HG02852 (cell line): ENCODE data around the gene RASA4B.
"Not testable (repeated sequence)": the region's sequence is repeated elsewhere in the genome, so short reads cannot be mapped to it uniquely, and the experiment has no call there.

Source experiments
- ATAC-seq: cut with Tn5 transposase; IDR thresholded peaks from one replicate; pipeline ENCODE4 v1.9.1; 2021; ENCODE audit warnings: mild to moderate bottlenecking, moderate library complexity; ENCODE audit not compliant: unreplicated experiment

RASA4B gene

GRCh38 chr7:102474736-102475435 is 42.7 kb downstream of the RASA4B start:
- ATAC-seq = not testable (repeated sequence)

DNA sequence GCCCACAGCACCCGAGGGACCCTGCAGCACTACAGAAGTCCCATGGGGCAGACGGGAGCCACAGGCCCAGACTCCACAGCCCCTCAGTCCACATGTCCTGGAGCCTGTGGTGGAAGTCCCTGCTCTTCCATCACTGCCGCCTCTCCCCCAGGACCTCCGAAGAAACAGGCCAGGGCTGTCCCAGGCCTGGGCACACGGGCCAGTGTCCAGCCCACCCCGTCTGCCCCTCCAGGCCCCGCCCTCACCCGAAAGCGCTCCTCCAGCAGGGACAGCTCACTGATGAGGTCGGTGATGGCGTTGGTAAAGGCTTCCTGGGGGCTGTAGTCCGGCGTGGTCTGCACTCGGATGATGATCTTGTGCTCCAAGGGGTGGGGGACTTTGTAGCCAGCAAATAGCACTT is 43.5 kb downstream of the RASA4B start:
- ATAC-seq = not testable (repeated sequence)

DNA sequence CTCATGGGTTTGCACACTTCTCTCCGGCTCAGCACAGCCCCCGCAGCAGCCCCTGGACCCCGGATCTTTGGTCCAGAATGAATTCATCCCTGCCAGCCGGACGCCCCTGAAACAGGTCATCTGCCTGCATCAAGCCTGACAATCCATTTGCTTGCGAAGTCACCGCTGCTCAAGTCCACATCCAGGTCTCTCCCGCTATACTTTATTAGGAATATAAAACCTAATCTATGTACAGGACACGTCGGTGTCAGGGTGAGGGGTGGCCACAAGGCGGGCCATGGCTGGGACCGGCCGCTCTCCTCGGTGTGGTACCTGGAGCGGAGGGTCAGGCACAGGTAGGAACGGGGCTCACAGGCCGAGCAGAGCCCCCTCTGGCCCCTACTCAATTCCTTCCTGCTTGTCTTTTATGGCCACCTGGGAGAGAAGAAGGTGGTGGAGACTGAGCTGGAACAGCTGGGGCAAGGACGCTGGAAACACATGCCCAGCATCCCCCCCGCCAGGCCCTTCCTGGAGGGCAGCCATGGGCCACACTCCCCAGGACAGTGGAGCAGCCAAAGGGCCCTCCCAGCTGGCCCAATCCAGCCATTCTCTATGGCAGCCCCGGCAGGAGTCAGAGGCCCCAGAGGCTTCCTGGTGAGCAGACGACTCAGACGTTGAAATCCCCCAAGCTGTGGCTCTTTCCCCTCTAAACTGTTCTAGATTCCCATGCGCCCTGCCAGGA is 44.1 kb downstream of the RASA4B start:
- no peak for ATAC-seq

GRCh38 chr7:102472126-102473041 is 45.2 kb downstream of the RASA4B start:
- no peak for ATAC-seq

DNA sequence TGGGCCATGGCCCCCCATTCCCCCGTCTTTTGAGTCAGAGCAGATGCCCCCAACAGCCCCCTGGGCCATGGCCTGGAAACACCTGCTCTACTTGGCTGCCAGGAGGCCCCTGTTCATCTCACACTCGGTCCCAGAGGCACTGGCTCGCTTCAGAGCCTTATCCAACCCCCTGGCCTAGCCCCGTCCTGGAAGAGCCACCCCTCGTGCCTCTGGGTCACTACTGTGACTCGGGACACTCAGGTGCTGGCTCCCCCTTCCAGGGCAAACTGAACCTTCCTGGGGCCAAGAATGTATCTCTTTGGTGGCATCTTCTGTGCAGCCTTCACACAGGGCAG is 45.8 kb downstream of the RASA4B start:
- no peak for ATAC-seq

DNA sequence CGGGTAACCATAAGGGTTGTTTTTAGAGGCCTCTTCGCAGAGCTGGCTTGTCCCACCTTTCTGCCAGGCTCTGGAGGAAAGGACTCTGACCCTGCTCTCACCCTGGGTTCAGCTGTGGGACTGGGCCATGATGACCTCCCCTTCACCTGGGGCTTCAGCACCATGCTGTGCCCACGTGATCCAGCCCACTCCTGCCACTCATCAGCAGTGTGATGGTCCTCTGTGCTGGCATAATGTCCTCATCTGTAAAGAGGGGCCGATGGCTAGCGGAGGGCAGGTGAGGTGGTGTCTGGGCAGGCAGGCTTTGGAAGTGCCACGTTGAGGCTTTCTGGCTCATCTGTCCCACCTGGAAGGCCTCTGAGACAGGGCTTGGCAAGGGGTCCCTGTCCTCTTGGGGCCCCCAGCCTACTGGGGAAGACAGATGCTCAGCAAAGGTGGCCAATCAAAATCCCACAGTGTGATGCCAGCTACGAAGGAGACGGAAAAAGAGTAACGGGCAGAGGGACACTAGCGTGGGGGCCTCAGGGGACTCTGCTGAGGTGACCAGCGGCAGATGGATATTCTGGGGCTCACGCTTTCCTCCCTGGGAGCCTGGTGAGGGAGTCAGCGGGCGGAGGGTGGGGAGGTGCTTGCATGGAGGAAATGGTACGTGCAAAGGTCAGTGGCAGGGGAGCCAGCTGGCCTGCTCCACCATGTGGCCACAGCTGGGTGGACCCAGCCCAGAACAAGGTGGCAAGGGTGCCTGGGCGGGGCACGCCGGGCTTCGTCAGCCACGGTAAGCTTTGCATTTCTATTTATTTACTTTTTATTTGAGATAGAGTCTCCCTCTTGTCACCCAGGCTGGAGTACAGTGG is 47.4 kb downstream of the RASA4B start:
- ATAC-seq = no peak

DNA sequence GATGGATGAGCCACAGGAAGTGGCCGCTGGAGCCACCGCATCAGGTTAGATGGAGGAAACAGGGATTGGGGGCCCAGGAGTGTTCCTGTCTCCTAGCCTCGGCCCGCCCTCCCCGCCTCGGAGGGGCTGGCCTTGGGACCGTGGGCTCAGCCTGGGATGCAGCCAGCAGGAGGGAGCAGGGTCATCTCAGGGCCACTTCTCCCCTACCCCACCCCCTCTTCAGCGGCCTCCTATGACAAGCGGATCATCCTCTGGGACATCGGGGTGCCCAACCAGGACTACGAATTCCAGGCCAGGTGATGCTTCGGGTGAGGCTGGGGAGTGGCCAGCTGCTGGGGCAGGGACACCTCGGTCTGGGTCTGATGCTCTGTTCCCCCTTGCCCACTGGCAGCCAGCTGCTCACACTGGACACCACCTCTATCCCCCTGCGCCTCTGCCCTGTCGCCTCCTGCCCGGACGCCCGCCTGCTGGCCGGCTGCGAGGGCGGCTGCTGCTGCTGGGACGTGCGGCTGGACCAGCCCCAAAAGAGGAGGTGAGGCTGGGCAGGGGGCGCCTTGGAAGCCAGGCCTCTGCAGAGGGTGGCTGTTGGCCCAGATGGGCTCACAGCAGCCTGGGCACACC is 48.1 kb downstream of the RASA4B start:
- no peak for ATAC-seq

- no peak for ATAC-seq
Measured at GRCh38 chr7:102468478-102469350, 48.9 kb downstream of the RASA4B start.

DNA sequence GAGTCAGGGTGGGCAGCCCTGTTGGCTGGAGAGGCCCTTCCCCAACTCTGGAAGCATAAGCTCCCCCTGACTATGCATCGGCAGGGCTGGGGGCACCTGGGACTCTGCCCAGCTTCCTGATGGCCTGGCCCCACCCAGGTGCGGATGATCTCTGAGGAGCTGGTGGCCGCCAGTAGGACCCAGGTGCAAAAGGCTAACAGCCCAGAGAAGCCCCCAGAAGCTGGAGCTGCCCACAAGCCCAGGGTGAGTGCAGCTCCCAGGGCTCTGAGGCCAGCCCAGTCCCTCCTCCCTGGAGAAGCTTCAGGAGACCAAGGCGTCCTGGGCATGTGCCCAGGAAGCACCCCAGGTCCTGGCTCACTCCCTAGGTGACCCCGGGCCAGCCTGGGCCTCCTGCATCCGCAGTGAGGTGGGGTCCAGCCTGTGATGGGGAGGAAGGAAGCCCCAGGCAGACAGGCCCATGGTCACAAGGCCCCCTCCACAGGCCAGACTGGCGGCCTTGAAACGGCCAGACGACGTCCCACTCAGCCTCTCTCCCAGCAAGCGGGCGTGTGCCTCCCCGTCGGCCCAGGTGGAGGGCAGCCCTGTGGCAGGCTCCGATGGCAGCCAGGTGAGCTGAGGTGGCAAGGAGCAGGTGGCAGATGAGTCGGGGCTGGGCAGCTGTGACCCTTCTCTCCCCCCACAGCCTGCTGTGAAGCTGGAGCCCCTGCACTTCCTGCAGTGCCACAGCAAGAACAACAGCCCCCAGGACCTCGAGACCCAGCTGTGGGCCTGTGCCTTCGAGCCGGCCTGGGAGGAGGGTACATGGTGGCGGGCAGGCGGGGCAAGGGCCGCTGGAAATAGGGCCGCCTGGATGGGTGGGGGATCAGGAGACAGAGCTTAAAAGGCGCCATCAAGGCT is 49.7 kb downstream of the RASA4B start:
- no peak for ATAC-seq

DNA sequence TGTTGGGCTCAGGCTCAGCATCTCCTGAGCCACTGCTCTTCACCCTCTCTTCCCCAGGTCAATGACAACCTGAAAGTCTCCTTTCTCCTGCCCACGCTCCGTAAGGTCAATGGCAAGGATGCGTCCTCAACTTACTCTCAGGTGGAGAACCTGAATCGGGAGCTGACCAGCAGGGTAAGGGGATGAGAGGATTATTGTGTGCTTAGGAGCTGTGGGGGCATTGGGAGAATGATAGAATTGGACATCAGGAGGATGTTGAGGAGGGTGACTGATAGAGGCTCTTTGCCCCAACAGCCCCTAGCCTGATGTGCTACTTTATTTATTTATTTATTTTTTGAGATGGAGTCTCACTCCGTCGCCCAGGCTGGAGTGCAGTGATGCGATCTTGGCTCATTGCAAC is 51.5 kb downstream of the RASA4B start:
- ATAC-seq = no peak

DNA sequence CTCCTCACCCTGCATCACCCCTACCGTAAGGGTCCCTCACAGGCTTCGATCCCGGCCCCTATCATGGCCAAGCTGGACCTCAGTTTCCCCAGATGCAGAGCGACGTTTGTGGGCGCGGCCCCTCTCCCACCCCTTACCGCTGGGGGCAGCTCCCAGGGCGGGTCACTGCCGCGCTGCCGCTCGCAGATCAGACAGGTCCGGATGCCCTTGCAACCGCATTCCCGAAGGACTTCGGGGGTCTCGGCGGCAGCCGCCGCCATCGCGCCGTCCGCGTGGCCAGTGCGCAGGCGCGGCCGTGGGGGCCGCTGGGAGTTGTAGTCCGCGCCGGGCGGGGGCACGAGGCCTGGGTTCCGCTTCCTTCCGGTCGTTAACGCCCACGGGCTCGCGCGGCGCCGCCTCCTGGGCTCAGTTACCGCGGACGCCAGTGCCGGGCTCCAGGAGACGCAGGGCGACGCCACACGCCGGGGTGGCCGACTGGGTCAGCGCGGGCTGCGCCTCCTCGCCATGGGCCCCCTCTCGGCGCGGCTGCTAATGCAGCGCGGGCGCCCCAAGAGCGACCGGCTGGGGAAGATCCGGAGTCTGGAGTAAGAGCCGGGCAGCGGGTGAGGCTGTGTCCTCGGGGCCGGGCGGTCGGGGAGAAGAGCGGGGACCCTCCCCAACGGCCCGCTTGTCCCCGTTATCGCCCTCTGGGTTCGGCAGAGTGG is 52.8 kb downstream of the RASA4B start, which contains the start of the genes ALKBH4 and LRWD1:
TSS of gene ALKBH4 (minus strand) at position 287 of the 704 bp plus-strand sequence. CDS start at position 260, 27 bp downstream.
TSS of gene LRWD1 (plus strand) at position 408 of the 704 bp plus-strand sequence. CDS start at position 505, 97 bp downstream.
- ATAC-seq = peak; percentile 79

DNA sequence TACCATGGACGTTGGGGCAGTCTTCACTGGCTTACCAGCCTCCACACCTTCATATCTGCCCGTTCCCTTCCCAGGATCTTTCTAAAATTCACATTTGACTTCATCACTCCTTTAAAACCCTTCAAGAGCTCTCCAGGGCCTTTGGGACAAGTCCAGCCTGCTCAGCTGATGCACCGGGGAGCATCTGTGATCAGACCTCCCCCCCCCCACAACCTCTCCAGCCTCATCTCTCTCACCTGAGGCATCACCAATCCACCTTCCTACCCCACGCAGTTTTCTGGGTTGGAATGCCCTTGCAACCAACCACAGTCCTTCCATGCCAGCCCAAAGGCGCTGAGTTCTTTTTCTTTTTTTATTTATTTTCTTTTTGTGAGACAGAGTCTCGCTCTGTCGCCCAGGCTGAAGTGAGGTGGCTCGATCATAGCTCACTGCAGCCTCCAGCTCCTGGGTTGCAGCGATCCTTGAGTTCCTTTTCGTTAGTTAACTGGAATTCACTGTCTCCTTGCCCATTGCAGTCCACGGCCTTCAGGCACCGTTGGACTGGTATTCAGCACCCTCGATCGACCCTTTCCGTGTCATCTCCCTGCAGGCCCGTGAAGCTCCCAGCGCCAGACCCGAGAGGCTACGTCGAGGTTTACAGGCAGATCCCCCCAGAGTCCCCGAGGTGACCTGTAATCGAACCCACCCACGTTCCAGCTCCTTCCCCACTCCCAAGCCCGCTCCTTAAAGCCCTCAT is 53.6 kb downstream of the RASA4B start:
- peak; percentile 7 for ATAC-seq

DNA sequence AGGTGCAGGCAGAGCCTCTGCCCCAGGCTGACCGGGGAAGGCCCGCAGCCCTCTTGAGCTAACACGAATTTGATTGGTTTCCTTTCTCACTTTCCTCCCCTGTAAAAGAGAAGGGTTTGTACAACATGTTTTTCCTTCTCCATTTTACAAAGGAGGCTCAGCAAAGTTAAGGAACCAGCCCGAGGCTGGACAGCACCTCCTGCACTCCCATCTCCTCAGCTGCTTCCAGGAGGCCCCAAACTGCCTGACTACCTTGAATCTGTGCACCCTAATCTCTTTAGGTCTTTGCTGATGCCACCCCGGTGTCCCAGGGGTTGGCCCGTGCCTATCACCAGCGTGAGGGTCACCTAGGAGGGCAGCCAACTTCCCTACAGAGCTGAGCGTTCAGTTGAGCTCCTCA is 57.1 kb downstream of the RASA4B start:
- ATAC-seq = no peak

DNA sequence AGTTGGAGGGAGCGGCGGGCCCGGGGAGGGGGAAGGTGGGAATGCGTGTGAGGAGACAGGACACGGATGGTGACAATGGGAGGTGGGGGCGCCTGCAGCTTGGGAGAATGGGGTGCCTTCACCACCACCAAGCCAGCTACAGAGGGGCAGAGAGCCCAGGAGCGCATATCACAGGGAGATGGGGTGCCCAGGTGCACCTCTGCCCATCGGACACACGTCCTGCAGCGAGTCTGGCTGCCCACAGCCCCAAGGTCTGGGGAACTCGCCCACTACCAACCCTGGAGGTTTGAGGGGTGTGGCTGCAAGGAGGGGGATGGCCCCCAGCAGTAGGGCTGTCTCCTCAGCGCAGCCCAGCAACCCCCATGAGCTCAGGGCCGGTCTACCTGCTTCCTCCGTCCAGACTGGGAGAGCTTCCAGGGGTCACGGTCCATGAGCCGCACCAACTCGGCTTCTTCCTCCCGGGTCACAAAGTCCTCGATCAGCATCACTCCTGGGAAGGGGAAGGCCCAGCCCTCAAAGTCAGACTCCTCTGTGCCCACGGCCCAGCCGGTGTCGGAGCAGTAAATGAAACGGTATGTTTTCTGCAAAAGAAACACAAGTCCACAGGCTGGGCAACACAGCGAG is 58.2 kb downstream of the RASA4B start:
- ATAC-seq = no peak

- ATAC-seq = no peak
Measured at GRCh38 chr7:102457352-102457924, 60.1 kb downstream of the RASA4B start.

- no peak for ATAC-seq
Measured at GRCh38 chr7:102456327-102456726, 61.2 kb downstream of the RASA4B start.
